Panc1 (cell line): Measurements from ENCODE around the gene PNP. TPM values are rescaled to one million over a fixed set of nuclear protein-coding genes. Genes with fewer than 3 reads are reported as not detected.

Experiments used
- ATAC-seq: fragments of 200-7000 bp; cut with Tn5 transposase; 2 replicates; pipeline ENCODE4 v1.9.1; 2020; ENCODE audit warnings: mild to moderate bottlenecking, moderate library complexity
- BruUV-seq: library from RNA; stranded (reverse); fragments of 400-500 nt; replicated peaks from 2 replicates; lab custom pipeline; 2021; lab: Mats Ljungman, UMichigan
- CTCF ChIA-PET: fragments of 300-600 bp; sonication (Branson Sonifier 250); formaldehyde crosslinking; loops from one replicate; lab custom pipeline; 2022; ENCODE audit warnings: antibody characterized with exemption; lab: Charles Lee
- POLR2A ChIA-PET: fragments of 300-600 bp; sonication (Branson Sonifier 250); formaldehyde crosslinking; loops from one replicate; lab custom pipeline; 2022; ENCODE audit warnings: antibody characterized with exemption; lab: Charles Lee
- DNase-seq: peaks from one replicate; pipeline ENCODE4 v3.0.0-alpha.2; 2010; ENCODE audit warnings: low read depth, low spot score
- H3K27ac ChIP-seq: 2 replicates; pipeline ENCODE4 v1.5.1; 2011; ENCODE audit warnings: mild to moderate bottlenecking, low read length, inconsistent platforms
- H3K27me3 ChIP-seq: fragments of 200-500 bp; sonication (Bioruptor generic); 2 replicates; pipeline ENCODE4 v1.6.0; 2014; ENCODE audit warnings: low read length, inconsistent platforms; ENCODE audit not compliant: control insufficient read depth, insufficient read depth
- H3K36me3 ChIP-seq: fragments of 200-500 bp; sonication (Bioruptor generic); 2 replicates; pipeline ENCODE4 v1.5.1; 2014; ENCODE audit warnings: inconsistent platforms, mild to moderate bottlenecking, low read length, moderate library complexity; ENCODE audit not compliant: control insufficient read depth, insufficient read depth
- H3K4me1 ChIP-seq: 2 replicates; pipeline ENCODE4 v1.5.1; 2011; ENCODE audit warnings: inconsistent platforms, mild to moderate bottlenecking, low read length, moderate library complexity; ENCODE audit not compliant: control insufficient read depth, insufficient read depth
- H3K4me3 ChIP-seq, 2 experiments: 2 replicates each; pipeline ENCODE4 v1.5.1; 2011 to 2012; ENCODE audit warnings: low read depth in 2 of 2, low read length in 2 of 2, mild to moderate bottlenecking in 2 of 2, inconsistent platforms in 1 of 2, moderate library complexity in 1 of 2
- H3K9me3 ChIP-seq: fragments of 200-500 bp; sonication (Bioruptor generic); 2 replicates; pipeline ENCODE4 v1.5.1; 2014; ENCODE audit warnings: low read depth, mild to moderate bottlenecking, inconsistent platforms, low read length, moderate library complexity; ENCODE audit not compliant: control insufficient read depth, insufficient read depth
- CTCF ChIP-seq: fragments of 450-650 bp; IDR thresholded peaks from 2 replicates; pipeline ENCODE4 v1.5.1; 2017; ENCODE audit warnings: mild to moderate bottlenecking
- POLR2AphosphoS5 ChIP-seq: IDR thresholded peaks from 2 replicates; pipeline ENCODE4 v1.6.1; 2012; ENCODE audit warnings: mild to moderate bottlenecking, low read depth, low read length, moderate library complexity
- REST ChIP-seq, 2 experiments: IDR thresholded peaks; 2 replicates each; pipeline ENCODE4 v1.6.1; 2011 to 2012; ENCODE audit warnings: low read depth in 2 of 2, control low read depth in 1 of 2, low read length in 1 of 2, mild to moderate bottlenecking in 1 of 2, moderate library complexity in 1 of 2; ENCODE audit not compliant: insufficient read depth in 1 of 2
- SIN3A ChIP-seq: IDR thresholded peaks from 2 replicates; pipeline ENCODE4 v1.6.1; 2012; ENCODE audit warnings: low read depth, mild to moderate bottlenecking, low read length, moderate library complexity, borderline replicate concordance; ENCODE audit not compliant: insufficient read depth
- TCF7L2 ChIP-seq: IDR thresholded peaks from 2 replicates; pipeline ENCODE4 v1.6.1; 2011; ENCODE audit warnings: mild to moderate bottlenecking, low read depth, low read length, inconsistent platforms
- in situ Hi-C: cut with HindIII; loops from 2 replicates; pipeline ENCODE4 v1.10.0; 2016; ENCODE audit warnings: low sequenced_read_pairs, low pct_unique_long_range_greater_than_20kb
- intact Hi-C: fragments of 100-400 bp; cut with micrococcal nuclease; formaldehyde crosslinking; loops from one replicate; pipeline ENCODE4 v1.10.0; 2022; ENCODE audit not compliant: unreplicated experiment
- total RNA-seq: library from RNA; stranded (reverse); gene quantifications from one replicate; pipeline ENCODE4 v1.2.1, GENCODE V29; 2021; ENCODE audit not compliant: unreplicated experiment

Gene PNP
- total RNA-seq, 1 experiment from 2014 or later, result 35.1 TPM

GRCh38 chr14:20515846-20516245, 46.6 kb downstream of the PNP start:
- in situ Hi-C loops, result no loop called here
- BruUV-seq, result no TSS peak
- Histone ChIP-seq H3K9me3 (no peaks in the 10 kb centered on the region), H3K27me3 (no peaks in the 10 kb centered on the region; the same call in 1 of the 2 replicates), H3K4me3 (no peak overlapping the region), H3K4me1 (no peaks in the 10 kb centered on the region), H3K27ac (no peak overlapping the region), H3K36me3 (no peaks in the 10 kb centered on the region)
- DNase-seq, result no peak
- intact Hi-C loops, result no loop called here
- TF ChIP-seq CTCF (no peak), TCF7L2 (no peak), POLR2AphosphoS5 (no peak), SIN3A (no peak), REST (IDR thresholded peaks at IDR 0.05; ENCODE audit: insufficient read depth in 1 of 2, low read depth in 2 of 2, low read length in 1 of 2) (no peak)
- POLR2A ChIA-PET, result no interaction called here
- ATAC-seq, result no peak
- CTCF ChIA-PET, result no interaction called here

- DNase-seq (no peak), ATAC-seq (no peak)
- no TSS peak for BruUV-seq
- H3K27me3 ChIP-seq, result no peaks in the 10 kb centered on the region; the same call in 1 of the 2 replicates
- H3K36me3 ChIP-seq, result no peaks in the 10 kb centered on the region
- no peak overlapping the region for H3K4me3 ChIP-seq
- POLR2A ChIA-PET, result no interaction called here
- no peaks in the 10 kb centered on the region for H3K9me3 ChIP-seq
- CTCF ChIA-PET, result interaction anchor here (0.7 kb wide), 1 partner anchor 104 kb away, joined by 3 read pairs; no protein-coding TSS in a partner anchor
- TF ChIP-seq REST (IDR thresholded peaks at IDR 0.05; ENCODE audit: insufficient read depth in 1 of 2, low read depth in 2 of 2, low read length in 1 of 2) (no peak), CTCF (no peak), SIN3A (no peak), POLR2AphosphoS5 (no peak), TCF7L2 (no peak)
- in situ Hi-C loops, result no loop called here
- no peaks in the 10 kb centered on the region for H3K4me1 ChIP-seq
- H3K27ac ChIP-seq, result no peak overlapping the region
- intact Hi-C loops, result no loop called here
These were observed 47.7 kb downstream of the PNP start for GRCh38 chr14:20516921-20517320.
